ENCODE measurements around the gene ATAD5. TPM values are rescaled to one million over a fixed set of nuclear protein-coding genes. Genes with fewer than 3 reads are reported as not detected.

Gene ATAD5
- total RNA-seq, 2 donors from 2014 or later = 2.0 to 3.1 TPM

GRCh38 chr17:30894236-30894635 lies 62.5 kb downstream of the ATAD5 start:
- no peaks in the 10 kb centered on the region for H3K9me3 ChIP-seq
- H3K27me3 ChIP-seq (replicated peaks; ENCODE audit: insufficient read depth) = no peaks in the 10 kb centered on the region
- no peaks in the 10 kb centered on the region for H3K36me3 ChIP-seq
- TF ChIP-seq POLR2AphosphoS5 (IDR thresholded peaks at IDR 0.05) (no peak), CTCF (IDR thresholded peaks at IDR 0.05) (no peak), POLR2A (IDR thresholded peaks at IDR 0.05) (no peak)
- H3K4me3 ChIP-seq = no peak overlapping the region
- no peaks in the 10 kb centered on the region for H3K4me1 ChIP-seq (replicated peaks)
- H3K27ac ChIP-seq = no peak overlapping the region
- WGBS = 93% methylated on average over 3 of the region's 3 CpGs
- intact Hi-C loops (cut with DNase I) = no loop called here
- DNase-seq (ENCODE audit: low spot score) = no peak

GRCh38 chr17:30897311-30897710 lies 65.5 kb downstream of the ATAD5 start:
- intact Hi-C loops (cut with DNase I) = no loop called here
- Histone ChIP-seq H3K9me3 (no peaks in the 10 kb centered on the region), H3K4me1 (replicated peaks) (no peaks in the 10 kb centered on the region), H3K36me3 (no peaks in the 10 kb centered on the region), H3K4me3 (no peak overlapping the region), H3K27me3 (replicated peaks; ENCODE audit: insufficient read depth) (no peaks in the 10 kb centered on the region), H3K27ac (no peak overlapping the region)
- WGBS = 74% methylated on average over 5 of the region's 5 CpGs
- DNase-seq (ENCODE audit: low spot score) = no peak
- no peak for TF ChIP-seq POLR2A (IDR thresholded peaks at IDR 0.05)
- no peak for TF ChIP-seq CTCF (IDR thresholded peaks at IDR 0.05)
- TF ChIP-seq POLR2AphosphoS5 (IDR thresholded peaks at IDR 0.05) = no peak

GRCh38 chr17:30905742-30906100 lies 74.0 kb downstream of the ATAD5 start:
- no peaks in the 10 kb centered on the region for H3K36me3 ChIP-seq
- 0% methylated on average over 11 of the region's 11 CpGs for WGBS
- no peaks in the 10 kb centered on the region for H3K4me1 ChIP-seq (replicated peaks)
- TF ChIP-seq POLR2A (IDR thresholded peaks at IDR 0.05) = no peak
- TF ChIP-seq CTCF (IDR thresholded peaks at IDR 0.05) = no peak
- TF ChIP-seq POLR2AphosphoS5 (IDR thresholded peaks at IDR 0.05) = no peak
- no peaks in the 10 kb centered on the region for H3K27me3 ChIP-seq (replicated peaks; ENCODE audit: insufficient read depth)
- peak overlapping the region; percentile 90 for H3K27ac ChIP-seq
- no peak for DNase-seq (ENCODE audit: low spot score)
- no peaks in the 10 kb centered on the region for H3K9me3 ChIP-seq
- intact Hi-C loops (cut with DNase I) = loop anchor here (5.0 kb wide), 1 partner anchor 303 kb away; no protein-coding TSS in a partner anchor
- peak overlapping the region; percentile 57 to 70 for H3K4me3 ChIP-seq

- intact Hi-C loops (cut with DNase I) = loop anchor here (5.0 kb wide), 1 partner anchor 304 kb away; no protein-coding TSS in a partner anchor
- no peaks in the 10 kb centered on the region for H3K9me3 ChIP-seq
- TF ChIP-seq POLR2A (IDR thresholded peaks at IDR 0.05) (peak; percentile 34), POLR2AphosphoS5 (IDR thresholded peaks at IDR 0.05) (peak; percentile 91), CTCF (IDR thresholded peaks at IDR 0.05) (peak in 2 of 4 experiments; percentile 24)
- H3K4me3 ChIP-seq = peak within 1 kb of the TSS; percentile 57 to 70
- H3K4me1 ChIP-seq (replicated peaks) = no peaks in the 10 kb centered on the region
- no peaks in the 10 kb centered on the region for H3K27me3 ChIP-seq (replicated peaks; ENCODE audit: insufficient read depth)
- H3K36me3 ChIP-seq = no peaks in the 10 kb centered on the region
- under 1% methylated on average over 43 of the region's 47 CpGs for WGBS
- peak; percentile 82 for DNase-seq (ENCODE audit: low spot score)
- peak within 1 kb of the TSS; percentile 90 for H3K27ac ChIP-seq
Measured at GRCh38 chr17:30906101-30906911, 74.5 kb downstream of the ATAD5 start, which contains the start of gene TEFM. TEFM (minus strand) TSS chr17:30906238; CDS start chr17:30906198, 40 bp downstream.

All from prostate gland (tissue), 2 donors.